Progenitor cell of endocrine pancreas (in vitro differentiated cells): ENCODE data around the gene ASCC3. TPM values are rescaled to one million over a fixed set of nuclear protein-coding genes. Genes with fewer than 3 reads are reported as not detected.

Experiments
- DNase-seq: peaks from one replicate; pipeline ENCODE4 v3.0.0; 2021; ENCODE audit warnings: low spot score; ENCODE audit not compliant: unreplicated experiment
- H3K27ac Mint-ChIP-seq: 2 replicates; pipeline ENCODE4 v1.8.0; 2021; ENCODE audit warnings: mild to moderate bottlenecking, moderate library complexity, mixed read lengths
- H3K27me3 Mint-ChIP-seq: 2 replicates; pipeline ENCODE4 v1.8.0; 2021; ENCODE audit warnings: mixed read lengths
- H3K36me3 Mint-ChIP-seq: 2 replicates; pipeline ENCODE4 v1.8.0; 2022; ENCODE audit warnings: mixed read lengths; ENCODE audit not compliant: insufficient read depth
- H3K4me1 Mint-ChIP-seq: 2 replicates; pipeline ENCODE4 v1.8.0; 2021; ENCODE audit warnings: low read depth, mixed read lengths
- H3K4me3 Mint-ChIP-seq: 2 replicates; pipeline ENCODE4 v1.8.0; 2021; ENCODE audit warnings: low read depth, mild to moderate bottlenecking, moderate library complexity, mixed read lengths
- H3K9me3 Mint-ChIP-seq: 2 replicates; pipeline ENCODE4 v1.8.0; 2021; ENCODE audit warnings: low read depth, mixed read lengths
- total RNA-seq: library from RNA; stranded (reverse); gene quantifications from 2 replicates; pipeline ENCODE4 v1.2.1, GENCODE V29; 2021
- TF ChIP-seq, protein P1 (sequence below): fragments of 200-600 bp; sonication (generic); IDR thresholded peaks from one replicate; pipeline ENCODE4 v1.5.0; 2021; ENCODE audit warnings: antibody characterized with exemption, mild to moderate bottlenecking; ENCODE audit not compliant: unreplicated experiment

ASCC3 gene
- total RNA-seq, 1 donor from 2014 or later = 36.6 TPM

DNA sequence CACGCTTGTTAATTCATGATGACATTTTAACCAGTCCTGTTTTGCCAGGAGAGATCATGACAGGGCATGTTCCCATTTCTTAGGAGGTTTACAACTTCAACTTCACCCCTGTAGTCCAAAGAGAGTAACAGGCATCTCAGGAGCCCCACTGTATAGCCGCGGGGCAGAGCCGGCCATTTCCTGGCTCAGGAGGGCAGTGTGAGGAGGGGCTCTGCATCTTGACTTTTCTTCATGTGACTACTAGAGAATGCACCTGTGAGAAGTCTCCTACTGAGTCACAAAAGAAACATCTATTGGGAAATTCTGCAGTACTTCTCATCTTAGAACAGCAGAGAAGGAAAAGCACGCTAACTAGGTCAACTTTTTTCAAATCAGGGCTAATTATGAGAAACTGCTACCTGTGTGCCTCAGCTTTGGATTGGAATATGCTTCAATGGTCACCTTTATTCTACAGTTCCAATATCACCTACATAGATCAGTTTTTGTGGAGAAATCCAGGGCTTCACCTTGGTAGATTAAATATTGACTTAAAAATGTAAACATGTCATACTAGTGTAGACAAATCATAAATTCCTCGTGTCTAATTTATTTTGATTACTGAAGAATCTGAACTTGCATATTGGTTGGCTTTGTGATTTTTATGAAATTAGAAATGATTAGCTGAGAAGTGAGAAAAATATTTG is 387.8 kb downstream of the ASCC3 start:
- TF ChIP-seq, protein P1, sequence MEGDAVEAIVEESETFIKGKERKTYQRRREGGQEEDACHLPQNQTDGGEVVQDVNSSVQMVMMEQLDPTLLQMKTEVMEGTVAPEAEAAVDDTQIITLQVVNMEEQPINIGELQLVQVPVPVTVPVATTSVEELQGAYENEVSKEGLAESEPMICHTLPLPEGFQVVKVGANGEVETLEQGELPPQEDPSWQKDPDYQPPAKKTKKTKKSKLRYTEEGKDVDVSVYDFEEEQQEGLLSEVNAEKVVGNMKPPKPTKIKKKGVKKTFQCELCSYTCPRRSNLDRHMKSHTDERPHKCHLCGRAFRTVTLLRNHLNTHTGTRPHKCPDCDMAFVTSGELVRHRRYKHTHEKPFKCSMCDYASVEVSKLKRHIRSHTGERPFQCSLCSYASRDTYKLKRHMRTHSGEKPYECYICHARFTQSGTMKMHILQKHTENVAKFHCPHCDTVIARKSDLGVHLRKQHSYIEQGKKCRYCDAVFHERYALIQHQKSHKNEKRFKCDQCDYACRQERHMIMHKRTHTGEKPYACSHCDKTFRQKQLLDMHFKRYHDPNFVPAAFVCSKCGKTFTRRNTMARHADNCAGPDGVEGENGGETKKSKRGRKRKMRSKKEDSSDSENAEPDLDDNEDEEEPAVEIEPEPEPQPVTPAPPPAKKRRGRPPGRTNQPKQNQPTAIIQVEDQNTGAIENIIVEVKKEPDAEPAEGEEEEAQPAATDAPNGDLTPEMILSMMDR = no peak
- no peak for DNase-seq
- peaks cover 22% of the 10 kb centered on the region for H3K4me1 Mint-ChIP-seq
- H3K9me3 Mint-ChIP-seq = peaks cover 19% of the 10 kb centered on the region
- H3K27ac Mint-ChIP-seq = no peak overlapping the region
- peaks cover 4% of the 10 kb centered on the region for H3K36me3 Mint-ChIP-seq
- H3K27me3 Mint-ChIP-seq = no peaks in the 10 kb centered on the region
- H3K4me3 Mint-ChIP-seq = no peak overlapping the region

DNA sequence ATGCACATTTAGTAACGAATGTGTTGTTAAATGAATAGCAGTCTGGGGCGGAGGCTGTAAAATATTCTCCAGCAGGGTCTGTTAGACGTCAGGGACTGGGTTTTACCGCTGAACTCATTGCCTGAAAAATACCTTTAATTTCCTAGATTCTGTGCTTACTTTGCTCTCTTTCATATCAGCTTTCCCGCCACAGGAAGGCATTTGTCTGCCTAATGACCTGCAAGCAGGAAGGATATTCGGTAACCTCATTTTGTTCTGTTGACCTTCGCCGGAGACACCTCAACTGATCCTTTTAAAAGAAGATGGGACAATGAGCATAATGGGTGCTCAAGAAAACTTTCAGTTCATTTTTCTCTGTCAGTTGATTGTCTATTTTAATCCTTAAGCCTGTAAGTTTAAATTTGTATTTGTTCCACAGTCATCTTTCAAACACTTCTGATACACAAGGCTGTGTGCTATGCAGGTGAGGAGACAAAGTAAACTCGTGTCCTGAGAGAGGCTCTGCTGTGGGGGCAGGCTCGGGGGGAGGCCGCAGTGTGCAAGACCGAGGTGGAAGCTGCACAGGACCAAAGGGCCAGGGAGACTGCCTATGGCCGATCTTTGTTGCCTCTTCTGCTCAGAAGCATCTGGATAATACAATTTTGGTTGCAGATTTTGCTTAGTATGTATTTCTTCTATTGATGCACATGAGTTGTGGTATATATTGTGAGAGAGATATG is 389.0 kb downstream of the ASCC3 start:
- H3K27me3 Mint-ChIP-seq = no peaks in the 10 kb centered on the region
- H3K27ac Mint-ChIP-seq = peak overlapping the region; percentile 75
- H3K9me3 Mint-ChIP-seq = peaks cover 15% of the 10 kb centered on the region
- no peak for DNase-seq
- TF ChIP-seq, protein P1 = no peak
- H3K4me1 Mint-ChIP-seq = peaks cover 22% of the 10 kb centered on the region
- H3K4me3 Mint-ChIP-seq = peak overlapping the region; percentile 4
- peaks cover 4% of the 10 kb centered on the region for H3K36me3 Mint-ChIP-seq

DNA sequence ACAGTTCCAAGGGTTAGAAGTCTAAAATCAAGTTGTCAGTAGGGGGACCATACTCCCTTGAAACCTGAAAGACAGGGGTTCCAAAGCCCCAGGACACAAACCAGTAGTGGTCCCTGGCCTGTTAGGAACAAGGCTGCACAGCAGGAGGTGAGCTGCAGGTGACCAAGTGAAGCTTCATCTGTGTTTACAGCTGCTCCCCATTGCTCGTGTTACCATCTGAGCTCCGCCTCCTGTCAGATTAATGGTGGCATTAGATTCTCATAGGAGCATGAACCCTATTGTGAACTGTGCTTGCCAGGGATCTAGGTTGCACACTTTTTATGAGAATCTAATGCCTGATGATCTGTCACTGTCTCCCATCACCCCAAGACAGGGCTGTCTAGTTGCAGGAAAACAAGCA is 391.1 kb downstream of the ASCC3 start:
- Mint-ChIP-seq H3K4me3 (no peak overlapping the region), H3K36me3 (peaks cover 2% of the 10 kb centered on the region), H3K27me3 (no peaks in the 10 kb centered on the region), H3K27ac (no peak overlapping the region), H3K4me1 (peaks cover 22% of the 10 kb centered on the region), H3K9me3 (peaks cover 7% of the 10 kb centered on the region)
- no peak for DNase-seq
- TF ChIP-seq, protein P1 = no peak

DNA sequence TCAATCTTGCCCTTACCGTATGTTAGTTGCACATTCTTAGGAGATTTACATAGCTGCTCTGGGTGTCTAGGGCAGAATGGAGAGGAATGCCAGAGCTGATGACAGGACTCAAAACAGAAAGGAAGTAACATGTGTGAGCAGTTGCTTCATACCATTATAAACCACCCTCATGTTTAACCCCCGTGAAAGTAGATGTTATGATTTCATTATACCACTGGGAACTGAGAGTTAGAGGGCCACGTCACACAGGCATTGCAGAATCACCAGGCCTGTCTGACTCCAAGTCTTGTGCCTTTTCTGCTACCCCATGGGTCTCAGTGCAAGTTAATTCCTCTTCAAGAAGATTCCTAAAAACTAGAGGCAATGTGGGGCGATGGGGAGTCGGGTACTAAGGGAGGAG is 392.9 kb downstream of the ASCC3 start:
- Mint-ChIP-seq H3K36me3 (peaks cover 2% of the 10 kb centered on the region), H3K4me3 (no peak overlapping the region), H3K27ac (no peak overlapping the region), H3K9me3 (peaks cover 7% of the 10 kb centered on the region), H3K4me1 (peaks cover 20% of the 10 kb centered on the region), H3K27me3 (no peaks in the 10 kb centered on the region)
- DNase-seq = no peak
- TF ChIP-seq, protein P1 = no peak

DNA sequence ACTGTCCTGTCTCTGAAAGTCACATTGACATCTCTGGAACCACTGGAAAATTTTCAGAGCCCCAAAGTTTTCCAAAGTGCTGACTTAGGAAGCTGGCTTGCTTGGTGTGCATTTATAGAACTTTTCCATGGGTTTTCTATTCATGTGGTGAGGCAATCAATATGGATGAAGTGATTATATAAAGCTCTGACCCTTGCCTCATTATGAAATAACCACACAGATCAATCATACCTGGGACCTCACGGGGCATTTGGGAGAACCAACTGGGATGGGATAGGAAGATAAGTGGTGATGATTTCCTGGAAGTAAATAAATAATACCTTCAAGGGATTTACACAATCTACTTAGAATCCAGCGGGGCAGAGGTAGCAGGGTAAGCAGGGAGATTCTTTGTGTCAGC is 393.5 kb downstream of the ASCC3 start:
- Mint-ChIP-seq H3K36me3 (peaks cover 2% of the 10 kb centered on the region), H3K4me1 (peaks cover 18% of the 10 kb centered on the region), H3K27ac (no peak overlapping the region), H3K9me3 (peaks cover 7% of the 10 kb centered on the region), H3K27me3 (no peaks in the 10 kb centered on the region), H3K4me3 (no peak overlapping the region)
- DNase-seq = no peak
- TF ChIP-seq, protein P1 = no peak
